Measurements from ENCODE around the gene MRO. TPM values are rescaled to one million over a fixed set of nuclear protein-coding genes. Genes with fewer than 3 reads are reported as not detected.

Gene MRO
- total and polyA plus RNA-seq, 2 of the 8 experiments (the other 6 are each of a cell fraction or from before 2014, with no cell fraction given) = 0.65 to 1.0 TPM

DNA sequence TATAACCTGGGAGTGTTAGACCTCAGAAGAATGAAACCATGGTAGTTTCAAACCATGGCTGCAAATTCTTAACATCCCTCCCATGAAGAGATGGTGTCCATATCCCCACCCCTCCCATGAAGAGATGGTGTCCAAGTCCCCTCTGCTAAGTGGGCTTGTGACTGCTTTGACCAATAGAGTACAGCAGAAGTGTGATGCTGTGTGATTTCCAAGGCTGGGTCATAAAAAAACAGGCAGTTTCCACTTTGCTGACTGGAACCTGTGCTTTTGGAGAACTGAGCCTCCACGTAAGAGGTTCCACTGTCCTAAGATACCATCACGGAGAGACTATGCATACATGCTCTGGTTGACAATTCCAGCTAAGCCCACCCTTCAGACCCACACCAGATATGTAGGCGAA is 65.5 kb downstream of the MRO start (continued):
- TF ChIP-seq, protein P1, sequence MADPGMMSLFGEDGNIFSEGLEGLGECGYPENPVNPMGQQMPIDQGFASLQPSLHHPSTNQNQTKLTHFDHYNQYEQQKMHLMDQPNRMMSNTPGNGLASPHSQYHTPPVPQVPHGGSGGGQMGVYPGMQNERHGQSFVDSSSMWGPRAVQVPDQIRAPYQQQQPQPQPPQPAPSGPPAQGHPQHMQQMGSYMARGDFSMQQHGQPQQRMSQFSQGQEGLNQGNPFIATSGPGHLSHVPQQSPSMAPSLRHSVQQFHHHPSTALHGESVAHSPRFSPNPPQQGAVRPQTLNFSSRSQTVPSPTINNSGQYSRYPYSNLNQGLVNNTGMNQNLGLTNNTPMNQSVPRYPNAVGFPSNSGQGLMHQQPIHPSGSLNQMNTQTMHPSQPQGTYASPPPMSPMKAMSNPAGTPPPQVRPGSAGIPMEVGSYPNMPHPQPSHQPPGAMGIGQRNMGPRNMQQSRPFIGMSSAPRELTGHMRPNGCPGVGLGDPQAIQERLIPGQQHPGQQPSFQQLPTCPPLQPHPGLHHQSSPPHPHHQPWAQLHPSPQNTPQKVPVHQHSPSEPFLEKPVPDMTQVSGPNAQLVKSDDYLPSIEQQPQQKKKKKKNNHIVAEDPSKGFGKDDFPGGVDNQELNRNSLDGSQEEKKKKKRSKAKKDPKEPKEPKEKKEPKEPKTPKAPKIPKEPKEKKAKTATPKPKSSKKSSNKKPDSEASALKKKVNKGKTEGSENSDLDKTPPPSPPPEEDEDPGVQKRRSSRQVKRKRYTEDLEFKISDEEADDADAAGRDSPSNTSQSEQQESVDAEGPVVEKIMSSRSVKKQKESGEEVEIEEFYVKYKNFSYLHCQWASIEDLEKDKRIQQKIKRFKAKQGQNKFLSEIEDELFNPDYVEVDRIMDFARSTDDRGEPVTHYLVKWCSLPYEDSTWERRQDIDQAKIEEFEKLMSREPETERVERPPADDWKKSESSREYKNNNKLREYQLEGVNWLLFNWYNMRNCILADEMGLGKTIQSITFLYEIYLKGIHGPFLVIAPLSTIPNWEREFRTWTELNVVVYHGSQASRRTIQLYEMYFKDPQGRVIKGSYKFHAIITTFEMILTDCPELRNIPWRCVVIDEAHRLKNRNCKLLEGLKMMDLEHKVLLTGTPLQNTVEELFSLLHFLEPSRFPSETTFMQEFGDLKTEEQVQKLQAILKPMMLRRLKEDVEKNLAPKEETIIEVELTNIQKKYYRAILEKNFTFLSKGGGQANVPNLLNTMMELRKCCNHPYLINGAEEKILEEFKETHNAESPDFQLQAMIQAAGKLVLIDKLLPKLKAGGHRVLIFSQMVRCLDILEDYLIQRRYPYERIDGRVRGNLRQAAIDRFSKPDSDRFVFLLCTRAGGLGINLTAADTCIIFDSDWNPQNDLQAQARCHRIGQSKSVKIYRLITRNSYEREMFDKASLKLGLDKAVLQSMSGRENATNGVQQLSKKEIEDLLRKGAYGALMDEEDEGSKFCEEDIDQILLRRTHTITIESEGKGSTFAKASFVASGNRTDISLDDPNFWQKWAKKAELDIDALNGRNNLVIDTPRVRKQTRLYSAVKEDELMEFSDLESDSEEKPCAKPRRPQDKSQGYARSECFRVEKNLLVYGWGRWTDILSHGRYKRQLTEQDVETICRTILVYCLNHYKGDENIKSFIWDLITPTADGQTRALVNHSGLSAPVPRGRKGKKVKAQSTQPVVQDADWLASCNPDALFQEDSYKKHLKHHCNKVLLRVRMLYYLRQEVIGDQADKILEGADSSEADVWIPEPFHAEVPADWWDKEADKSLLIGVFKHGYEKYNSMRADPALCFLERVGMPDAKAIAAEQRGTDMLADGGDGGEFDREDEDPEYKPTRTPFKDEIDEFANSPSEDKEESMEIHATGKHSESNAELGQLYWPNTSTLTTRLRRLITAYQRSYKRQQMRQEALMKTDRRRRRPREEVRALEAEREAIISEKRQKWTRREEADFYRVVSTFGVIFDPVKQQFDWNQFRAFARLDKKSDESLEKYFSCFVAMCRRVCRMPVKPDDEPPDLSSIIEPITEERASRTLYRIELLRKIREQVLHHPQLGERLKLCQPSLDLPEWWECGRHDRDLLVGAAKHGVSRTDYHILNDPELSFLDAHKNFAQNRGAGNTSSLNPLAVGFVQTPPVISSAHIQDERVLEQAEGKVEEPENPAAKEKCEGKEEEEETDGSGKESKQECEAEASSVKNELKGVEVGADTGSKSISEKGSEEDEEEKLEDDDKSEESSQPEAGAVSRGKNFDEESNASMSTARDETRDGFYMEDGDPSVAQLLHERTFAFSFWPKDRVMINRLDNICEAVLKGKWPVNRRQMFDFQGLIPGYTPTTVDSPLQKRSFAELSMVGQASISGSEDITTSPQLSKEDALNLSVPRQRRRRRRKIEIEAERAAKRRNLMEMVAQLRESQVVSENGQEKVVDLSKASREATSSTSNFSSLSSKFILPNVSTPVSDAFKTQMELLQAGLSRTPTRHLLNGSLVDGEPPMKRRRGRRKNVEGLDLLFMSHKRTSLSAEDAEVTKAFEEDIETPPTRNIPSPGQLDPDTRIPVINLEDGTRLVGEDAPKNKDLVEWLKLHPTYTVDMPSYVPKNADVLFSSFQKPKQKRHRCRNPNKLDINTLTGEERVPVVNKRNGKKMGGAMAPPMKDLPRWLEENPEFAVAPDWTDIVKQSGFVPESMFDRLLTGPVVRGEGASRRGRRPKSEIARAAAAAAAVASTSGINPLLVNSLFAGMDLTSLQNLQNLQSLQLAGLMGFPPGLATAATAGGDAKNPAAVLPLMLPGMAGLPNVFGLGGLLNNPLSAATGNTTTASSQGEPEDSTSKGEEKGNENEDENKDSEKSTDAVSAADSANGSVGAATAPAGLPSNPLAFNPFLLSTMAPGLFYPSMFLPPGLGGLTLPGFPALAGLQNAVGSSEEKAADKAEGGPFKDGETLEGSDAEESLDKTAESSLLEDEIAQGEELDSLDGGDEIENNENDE (IDR thresholded peaks at IDR 0.05; ENCODE audit: insufficient replicate concordance, low read length) = no peak
- TF ChIP-seq, protein P2, sequence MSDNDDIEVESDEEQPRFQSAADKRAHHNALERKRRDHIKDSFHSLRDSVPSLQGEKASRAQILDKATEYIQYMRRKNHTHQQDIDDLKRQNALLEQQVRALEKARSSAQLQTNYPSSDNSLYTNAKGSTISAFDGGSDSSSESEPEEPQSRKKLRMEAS (IDR thresholded peaks at IDR 0.05) = no peak
- TF ChIP-seq BACH1 (IDR thresholded peaks at IDR 0.05; ENCODE audit: low read length) (no peak), SIRT6 (IDR thresholded peaks at IDR 0.05; ENCODE audit: low read length) (no peak), HDAC6 (IDR thresholded peaks at IDR 0.05; ENCODE audit: low read depth, low read length) (no peak), CREB1 (IDR thresholded peaks at IDR 0.05) (no peak)
